Mucosa of descending colon (tissue), 3 donors: Measurements from ENCODE around the gene ZCWPW2. TPM values are rescaled to one million over a fixed set of nuclear protein-coding genes. Genes with fewer than 3 reads are reported as not detected.

ENCODE experiments used
- ATAC-seq: fragments of 200-7000 bp; cut with Tn5 transposase; one replicate; pipeline ENCODE4 v1.9.1; 2020; ENCODE audit warnings: mild to moderate bottlenecking, moderate library complexity
- DNase-seq, 3 donors: peaks; one replicate each; pipeline ENCODE4 v3.0.0-alpha.2; 2020
- H3K36me3 ChIP-seq: fragments of 200-600 bp; one replicate; pipeline ENCODE4 v1.8.0; 2021; ENCODE audit warnings: low read depth, mild to moderate bottlenecking
- H3K4me1 ChIP-seq: fragments of 200-600 bp; one replicate; pipeline ENCODE4 v1.8.0; 2021; ENCODE audit warnings: low read depth, mild to moderate bottlenecking
- H3K4me3 ChIP-seq: fragments of 200-600 bp; one replicate; pipeline ENCODE4 v1.8.0; 2021; ENCODE audit warnings: mild to moderate bottlenecking
- H3K9me3 ChIP-seq: fragments of 200-600 bp; one replicate; pipeline ENCODE4 v1.8.0; 2021; ENCODE audit warnings: mild to moderate bottlenecking
- intact Hi-C, 2 donors: fragments of 100-400 bp; cut with DNase I in 1 of 2; cut with micrococcal nuclease in 1 of 2; formaldehyde crosslinking; loops; one replicate each; pipeline versions ENCODE4 v1.11.0 to v1.11.1; 2022; cut with DNase I, micrococcal nuclease
- total RNA-seq, 3 donors: library from RNA; stranded (reverse); fragmentation: NEBNext Ultra II Directional in 2 of 3; extraction: Animal tissue kit (Norgen Biotek cat#: 25700) in 2 of 3; gene quantifications; one replicate each; pipeline versions ENCODE4 v1.2.1 to v1.2.4, GENCODE V29; 2021 to 2023
- TF ChIP-seq, protein P1 (sequence below): fragments of 200-600 bp; IDR thresholded peaks from one replicate; pipeline ENCODE4 v1.8.0; 2022; ENCODE audit warnings: antibody characterized with exemption, mild to moderate bottlenecking
- donor health status: DM: no; HTN: no; CAD: no; lungs with moderate emphysema.
- donor health status: DM: no; HTN: no; CAD: no.
- donor health status: DM: no; HTN: yes; CAD: no.

Gene ZCWPW2
- total RNA-seq, 3 donors from 2014 or later, result 0.55 to 1.7 (median 0.90) TPM

DNA sequence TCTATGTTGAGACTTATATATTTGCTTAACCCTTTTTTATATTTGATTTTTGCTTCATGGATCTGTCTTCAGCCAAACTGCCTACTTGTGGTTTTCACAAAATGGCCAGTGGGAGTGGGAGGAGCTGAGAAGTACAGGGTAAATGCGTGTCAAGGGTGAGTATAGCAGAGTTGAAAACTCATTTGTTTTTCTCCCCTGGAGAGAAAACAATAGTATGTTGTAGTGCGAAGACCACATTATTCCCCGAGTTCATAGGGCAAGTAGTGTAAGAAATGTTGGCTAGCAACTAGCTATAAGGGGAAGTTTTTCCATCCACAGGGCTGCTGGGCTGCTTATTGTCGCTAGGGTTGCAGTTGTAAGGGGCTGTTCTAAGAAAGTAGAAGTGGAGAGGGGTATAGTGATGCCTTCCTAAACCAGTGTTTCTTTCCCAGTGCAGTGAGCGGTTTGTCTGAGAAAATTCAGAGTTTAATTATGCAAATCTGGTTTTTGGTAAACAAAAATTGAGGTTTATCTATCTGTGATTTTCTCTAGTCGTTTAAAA is 153.9 kb downstream of the ZCWPW2 start:
- no peaks in the 10 kb centered on the region for H3K4me1 ChIP-seq
- H3K9me3 ChIP-seq, result no peaks in the 10 kb centered on the region
- DNase-seq (no peak), ATAC-seq (no peak)
- H3K4me3 ChIP-seq, result no peak overlapping the region
- intact Hi-C loops, result no loop called here
- TF ChIP-seq, protein P1, sequence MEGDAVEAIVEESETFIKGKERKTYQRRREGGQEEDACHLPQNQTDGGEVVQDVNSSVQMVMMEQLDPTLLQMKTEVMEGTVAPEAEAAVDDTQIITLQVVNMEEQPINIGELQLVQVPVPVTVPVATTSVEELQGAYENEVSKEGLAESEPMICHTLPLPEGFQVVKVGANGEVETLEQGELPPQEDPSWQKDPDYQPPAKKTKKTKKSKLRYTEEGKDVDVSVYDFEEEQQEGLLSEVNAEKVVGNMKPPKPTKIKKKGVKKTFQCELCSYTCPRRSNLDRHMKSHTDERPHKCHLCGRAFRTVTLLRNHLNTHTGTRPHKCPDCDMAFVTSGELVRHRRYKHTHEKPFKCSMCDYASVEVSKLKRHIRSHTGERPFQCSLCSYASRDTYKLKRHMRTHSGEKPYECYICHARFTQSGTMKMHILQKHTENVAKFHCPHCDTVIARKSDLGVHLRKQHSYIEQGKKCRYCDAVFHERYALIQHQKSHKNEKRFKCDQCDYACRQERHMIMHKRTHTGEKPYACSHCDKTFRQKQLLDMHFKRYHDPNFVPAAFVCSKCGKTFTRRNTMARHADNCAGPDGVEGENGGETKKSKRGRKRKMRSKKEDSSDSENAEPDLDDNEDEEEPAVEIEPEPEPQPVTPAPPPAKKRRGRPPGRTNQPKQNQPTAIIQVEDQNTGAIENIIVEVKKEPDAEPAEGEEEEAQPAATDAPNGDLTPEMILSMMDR, result no peak
- no peaks in the 10 kb centered on the region for H3K36me3 ChIP-seq

DNA sequence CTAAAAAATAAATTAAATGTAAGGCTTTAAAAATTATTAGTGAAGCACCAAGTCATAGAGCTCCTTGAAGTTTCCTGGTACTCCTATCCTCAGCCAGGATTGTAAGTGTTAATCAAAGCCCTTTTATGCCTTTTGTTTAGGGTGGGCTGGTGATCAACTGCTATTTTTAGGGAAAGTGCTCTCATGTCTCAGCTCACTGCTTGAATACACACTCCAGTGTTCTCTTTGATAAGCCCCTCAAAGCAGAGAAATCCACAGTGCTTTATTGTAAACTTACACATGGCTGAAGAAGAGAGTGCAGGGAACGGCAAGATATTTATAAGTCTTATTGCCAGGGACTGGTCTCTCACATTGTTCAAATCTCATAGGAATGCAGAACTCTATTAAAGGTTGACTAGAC is 156.5 kb downstream of the ZCWPW2 start:
- TF ChIP-seq, protein P1, result no peak
- H3K9me3 ChIP-seq, result no peaks in the 10 kb centered on the region
- no peak for DNase-seq
- no peak for ATAC-seq
- intact Hi-C loops, result no loop called here
- no peaks in the 10 kb centered on the region for H3K36me3 ChIP-seq
- no peak overlapping the region for H3K4me3 ChIP-seq
- no peaks in the 10 kb centered on the region for H3K4me1 ChIP-seq

DNA sequence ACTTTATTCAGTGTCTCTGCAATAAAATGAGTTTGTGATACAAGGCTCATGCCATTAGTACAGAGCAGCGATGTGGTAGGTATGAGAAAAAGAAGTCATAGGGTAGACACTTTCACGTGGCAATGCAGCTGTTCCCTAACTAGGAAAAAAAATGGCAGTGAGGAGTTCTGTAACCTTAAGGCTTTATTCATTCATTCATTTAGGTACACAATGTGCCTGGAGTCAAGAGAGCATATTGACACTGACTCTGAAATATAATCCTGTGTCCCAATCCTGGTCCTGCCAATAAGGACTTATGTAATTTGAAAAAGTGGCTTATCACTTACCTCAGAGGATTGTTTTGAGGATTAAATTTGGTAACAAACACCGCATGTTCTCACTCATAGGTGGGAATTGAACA is 173.1 kb downstream of the ZCWPW2 start:
- intact Hi-C loops, result no loop called here
- TF ChIP-seq, protein P1, result no peak
- Histone ChIP-seq H3K4me1 (no peaks in the 10 kb centered on the region), H3K4me3 (no peak overlapping the region), H3K36me3 (no peaks in the 10 kb centered on the region), H3K9me3 (no peaks in the 10 kb centered on the region)
- ATAC-seq (no peak), DNase-seq (no peak)

DNA sequence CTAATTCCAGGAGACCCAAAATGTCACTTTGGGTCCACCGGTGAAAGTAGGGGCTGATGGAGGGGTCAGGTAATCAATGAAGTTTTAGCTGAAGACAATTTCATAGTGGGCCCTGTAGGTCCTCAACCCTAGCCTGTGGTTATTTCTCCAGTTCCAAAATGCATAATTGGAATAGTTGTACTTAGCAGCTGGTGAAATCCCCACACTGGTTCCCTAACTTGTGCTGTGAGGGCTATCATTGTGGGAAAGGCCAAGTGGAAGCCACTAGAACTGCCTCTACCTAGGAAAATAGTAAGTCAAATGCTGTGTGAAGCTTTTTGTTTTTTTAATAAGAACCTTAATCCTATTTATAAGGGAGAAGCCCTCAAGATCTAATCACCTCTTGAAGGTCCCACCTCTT is 193.8 kb downstream of the ZCWPW2 start:
- ATAC-seq (no peak), DNase-seq (no peak)
- Histone ChIP-seq H3K9me3 (peaks cover 5% of the 10 kb centered on the region), H3K4me3 (no peak overlapping the region), H3K4me1 (no peaks in the 10 kb centered on the region), H3K36me3 (no peaks in the 10 kb centered on the region)
- intact Hi-C loops, result no loop called here
- TF ChIP-seq, protein P1, result no peak

DNA sequence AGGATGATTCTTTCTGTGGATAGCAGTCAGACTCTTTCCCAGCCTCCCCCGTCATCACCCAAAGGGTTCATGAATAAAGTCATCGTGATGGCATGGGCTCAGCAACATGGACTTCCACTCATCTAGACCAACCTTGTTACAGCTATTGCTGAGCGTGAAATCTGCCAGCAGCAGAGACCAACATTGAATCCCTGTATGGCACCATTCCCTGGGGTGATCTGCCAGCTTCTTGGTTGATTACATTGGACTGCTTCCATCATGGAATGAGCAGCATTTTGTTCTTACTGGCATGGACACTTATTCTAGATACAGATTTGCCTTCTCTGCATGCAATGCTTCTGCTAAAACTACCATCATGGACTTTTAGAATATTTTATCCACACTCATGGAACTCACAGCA is 195.7 kb downstream of the ZCWPW2 start:
- Histone ChIP-seq H3K4me1 (no peaks in the 10 kb centered on the region), H3K9me3 (peaks cover 5% of the 10 kb centered on the region), H3K4me3 (no peak overlapping the region), H3K36me3 (no peaks in the 10 kb centered on the region)
- intact Hi-C loops, result no loop called here
- no peak for DNase-seq
- TF ChIP-seq, protein P1, result no peak
- ATAC-seq, result no peak

DNA sequence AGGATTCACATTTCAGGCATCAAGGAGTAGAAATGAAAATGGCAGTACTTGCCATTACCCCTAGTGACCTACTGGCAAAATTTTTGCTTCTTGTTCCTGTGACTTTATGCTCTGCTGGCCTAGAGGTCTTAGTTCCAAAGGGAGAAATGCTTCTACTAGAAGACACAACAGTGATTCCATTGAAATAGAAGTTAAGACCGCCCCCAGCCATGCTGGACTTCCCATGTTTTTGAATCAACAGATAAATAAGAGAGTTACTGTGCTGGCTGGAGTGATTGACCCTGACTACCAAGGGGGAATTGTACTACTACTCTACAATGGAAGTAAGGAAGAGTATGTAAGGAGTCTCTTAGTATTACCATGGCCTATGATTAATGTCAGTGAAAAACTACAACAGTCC is 196.3 kb downstream of the ZCWPW2 start:
- DNase-seq (no peak), ATAC-seq (no peak)
- intact Hi-C loops, result no loop called here

More for the DNA sequence above, 196.3 kb downstream of the ZCWPW2 start:
- Histone ChIP-seq H3K36me3 (no peaks in the 10 kb centered on the region), H3K4me1 (no peaks in the 10 kb centered on the region), H3K9me3 (peaks cover 5% of the 10 kb centered on the region), H3K4me3 (no peak overlapping the region)
- TF ChIP-seq, protein P1, result no peak
